GM12892 (cell line): ENCODE data around the gene GRID1.

Source experiments
- POLR2A ChIP-seq: IDR thresholded peaks from 2 replicates; pipeline ENCODE4 v1.6.1; 2011; ENCODE audit warnings: low read depth, low read length, control low read depth
- POLR2AphosphoS5 ChIP-seq: IDR thresholded peaks from 2 replicates; pipeline ENCODE4 v1.6.1; 2011; ENCODE audit warnings: low read depth, low read length, control low read depth

DNA sequence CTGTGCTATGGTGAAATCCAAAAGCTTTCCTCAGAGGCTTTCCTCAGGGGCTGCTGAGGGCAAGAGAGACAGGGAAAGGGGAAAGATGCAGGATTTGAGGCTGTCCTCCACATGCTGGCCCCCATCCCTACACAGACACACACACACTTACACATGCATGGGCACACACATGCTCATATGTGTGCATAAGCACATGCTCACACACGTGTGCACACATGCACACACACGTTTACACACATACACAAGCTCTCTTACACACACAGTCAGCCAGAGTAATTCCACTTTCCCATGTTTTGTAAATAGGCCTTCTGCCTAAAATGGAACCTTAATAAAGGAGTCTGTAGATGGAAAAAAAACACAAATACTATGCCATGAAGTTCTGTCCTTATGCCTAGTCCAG is 312.9 kb downstream of the GRID1 start:
- no peak for TF ChIP-seq POLR2A
- no peak for TF ChIP-seq POLR2AphosphoS5
